Heart right ventricle (tissue), 16 donors: ENCODE data around the gene KMT2C. TPM values are rescaled to one million over a fixed set of nuclear protein-coding genes. Genes with fewer than 3 reads are reported as not detected.

Experiments
- ATAC-seq, 8 donors: fragments of 200-7000 bp; cut with Tn5 transposase; one replicate each; pipeline ENCODE4 v1.9.1; 2020; ENCODE audit warnings: mild to moderate bottlenecking in 8 of 8, moderate library complexity in 8 of 8, moderate number of reproducible peaks in 1 of 8
- DNase-seq, 2 donors: peaks; one replicate each; pipeline ENCODE4 v3.0.0-alpha.2; 2020
- H3K27ac ChIP-seq, 10 donors: fragments of 200-600 bp; sonication (generic) in 2 of 10; one replicate each; pipeline versions ENCODE4 v1.5.0 to v1.8.0; 2020 to 2022; ENCODE audit warnings: mild to moderate bottlenecking in 3 of 10
- H3K27me3 ChIP-seq, 7 donors: fragments of 200-600 bp; one replicate each; pipeline ENCODE4 v1.8.0; 2021 to 2022; ENCODE audit warnings: mild to moderate bottlenecking in 2 of 7
- H3K36me3 ChIP-seq, 9 donors: fragments of 200-600 bp; sonication (generic) in 1 of 9; one replicate each; pipeline versions ENCODE4 v1.5.0 to v1.8.0; 2020 to 2022; ENCODE audit warnings: mild to moderate bottlenecking in 2 of 9
- H3K4me1 ChIP-seq, 9 donors: fragments of 200-600 bp; sonication (generic) in 1 of 9; one replicate each; pipeline versions ENCODE4 v1.5.0 to v1.8.0; 2020 to 2022; ENCODE audit warnings: mild to moderate bottlenecking in 4 of 9
- H3K4me3 ChIP-seq, 10 donors: fragments of 200-600 bp; sonication (generic) in 2 of 10; one replicate each; pipeline versions ENCODE4 v1.5.0 to v1.8.0; 2020 to 2022; ENCODE audit warnings: mild to moderate bottlenecking in 7 of 10, moderate library complexity in 2 of 10
- H3K9me3 ChIP-seq, 11 donors: fragments of 200-600 bp in 10 of 11; sonication (generic) in 2 of 11; one replicate each; pipeline versions ENCODE4 v1.5.0 to v1.8.0; 2013 to 2022; ENCODE audit warnings: mild to moderate bottlenecking in 2 of 11, control low read depth in 1 of 11, moderate library complexity in 1 of 11
- WGBS, 2 donors: extraction: QIAGEN DNeasy Blood & Tissue Kit; methylation state at CpG; one replicate each; pipeline ENCODE4 v1.1.7; 2013; ENCODE audit warnings: inconsistent platforms in 1 of 2; 5-methylcytosine and 5-hydroxymethylcytosine counted together
- intact Hi-C, 10 donors: fragments of 100-400 bp; cut with DNase I; formaldehyde crosslinking; loops; one replicate each; pipeline versions ENCODE4 v1.11.1 to v1.14.2; 2022
- polyA plus RNA-seq, 2 donors: library from polyadenylated mRNA; stranded (reverse); fragments of 200-250 nt; gene quantifications; one replicate each; pipeline ENCODE4 v1.2.3, GENCODE V29; 2013
- total RNA-seq, 10 donors: library from RNA; stranded (reverse); fragmentation: NEBNext Ultra II Directional in 3 of 10; extraction: Animal tissue kit (Norgen Biotek cat#: 25700) in 3 of 10; gene quantifications; one replicate each; pipeline versions ENCODE4 v1.2.1 to v1.2.4, GENCODE V29; 2021 to 2023
- TF ChIP-seq, protein P1 (sequence below), 9 donors: fragments of 200-600 bp; sonication (generic) in 2 of 9; IDR thresholded peaks; one replicate each; pipeline versions ENCODE4 v1.5.0 to v1.8.0; 2021 to 2022; ENCODE audit warnings: antibody characterized with exemption in 9 of 9, mild to moderate bottlenecking in 5 of 9, moderate library complexity in 1 of 9
- donor health status: Arrhythmogenic right ventricular cardiomyopathy.
- donor health status: ischemic (EF 13 %, LVEDD 7.1; RV severe dilation, severe dysfunction).
- donor health status: healthy with polysubstance abuse.
- donor health status: DM: no; HTN: yes; CAD: no.
- donor health status: DM: no; HTN: no; CAD: no.
- donor health status: ischemic (EF 25% LVEDD 6.9; RV normal size, moderate dysfunction).
- donor health status: ischemic (EF 25% LVEDD 5.7; RV mildly dilated, moderate dysfunction).
- donor health status: healthy.
- donor health status: DM: yes; HTN: yes; CAD: no.
- donor health status: Ischemic cardiomyopathy.
- donor health status: ischemic (EF 35%, LVEDD 5.7; RV mildly dilated, moderate dysfunction).
- donor health status: nonischemic (EF 11% LVEDD 7.7; RV severe dilation, severe dysfunction).
- donor health status: DM: yes; HTN: yes; CAD: no.
- donor health status: PGD.
- donor health status: ischemic (EF 29% LVEDD 5.4; RV normal size, mild dysfunction).
- donor health status: nonischemic (EF 23%, LVEDD 6.1; RV moderate dilation, normal function).

The KMT2C gene
- total and polyA plus RNA-seq, 12 donors: 5.5 to 54.3 (median 46.3) TPM

DNA sequence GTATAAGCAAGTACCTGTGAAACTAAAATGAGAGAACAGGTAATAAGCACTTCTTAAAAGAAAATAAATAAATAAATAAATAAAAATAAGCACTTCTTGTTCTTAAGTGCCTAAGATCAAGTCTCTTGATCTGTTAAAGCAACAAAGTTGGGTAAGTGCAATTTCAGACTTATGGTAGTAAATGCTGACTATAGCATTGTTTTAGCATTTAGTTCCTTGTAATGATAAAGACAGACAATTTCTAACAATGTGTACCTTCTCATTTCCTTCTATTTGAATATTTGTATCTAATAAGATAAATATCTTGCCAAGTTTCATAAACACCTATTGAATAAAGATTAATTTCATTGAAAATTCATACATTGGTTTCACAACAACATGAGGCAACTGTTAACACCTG, 323.0 kb downstream of the KMT2C start:
- Histone ChIP-seq H3K4me1 (peaks cover 0 to 4% (median 0%) of the 10 kb centered on the region in 9 donors), H3K27ac (no peak overlapping the region), H3K4me3 (no peak overlapping the region), H3K27me3 (no peaks in the 10 kb centered on the region), H3K9me3 (no peaks in the 10 kb centered on the region), H3K36me3 (peaks cover 0 to 94% (median 27%) of the 10 kb centered on the region in 9 donors)
- TF ChIP-seq, protein P1, sequence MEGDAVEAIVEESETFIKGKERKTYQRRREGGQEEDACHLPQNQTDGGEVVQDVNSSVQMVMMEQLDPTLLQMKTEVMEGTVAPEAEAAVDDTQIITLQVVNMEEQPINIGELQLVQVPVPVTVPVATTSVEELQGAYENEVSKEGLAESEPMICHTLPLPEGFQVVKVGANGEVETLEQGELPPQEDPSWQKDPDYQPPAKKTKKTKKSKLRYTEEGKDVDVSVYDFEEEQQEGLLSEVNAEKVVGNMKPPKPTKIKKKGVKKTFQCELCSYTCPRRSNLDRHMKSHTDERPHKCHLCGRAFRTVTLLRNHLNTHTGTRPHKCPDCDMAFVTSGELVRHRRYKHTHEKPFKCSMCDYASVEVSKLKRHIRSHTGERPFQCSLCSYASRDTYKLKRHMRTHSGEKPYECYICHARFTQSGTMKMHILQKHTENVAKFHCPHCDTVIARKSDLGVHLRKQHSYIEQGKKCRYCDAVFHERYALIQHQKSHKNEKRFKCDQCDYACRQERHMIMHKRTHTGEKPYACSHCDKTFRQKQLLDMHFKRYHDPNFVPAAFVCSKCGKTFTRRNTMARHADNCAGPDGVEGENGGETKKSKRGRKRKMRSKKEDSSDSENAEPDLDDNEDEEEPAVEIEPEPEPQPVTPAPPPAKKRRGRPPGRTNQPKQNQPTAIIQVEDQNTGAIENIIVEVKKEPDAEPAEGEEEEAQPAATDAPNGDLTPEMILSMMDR (IDR thresholded peaks at IDR 0.05): no peak
- ATAC-seq (no peak), DNase-seq (no peak)
- intact Hi-C loops: no loop called here

GRCh38 chr7:152108359-152108758, 327.4 kb downstream of the KMT2C start:
- no peak for DNase-seq
- intact Hi-C loops: no loop called here

GRCh38 chr7:152107945-152108344, 327.9 kb downstream of the KMT2C start:
- H3K9me3 ChIP-seq: no peaks in the 10 kb centered on the region
- DNase-seq (no peak), ATAC-seq (peak in 5 of 8 donors; percentile 9 to 58 (median 32))
- intact Hi-C loops: no loop called here
- peaks cover 0 to 93% (median 9%) of the 10 kb centered on the region in 9 donors for H3K36me3 ChIP-seq
- 94 to 97% methylated on average over 17 of the region's 17 CpGs for WGBS, 2 donors
- TF ChIP-seq, protein P1 (IDR thresholded peaks at IDR 0.05): no peak
- no peak overlapping the region for H3K27ac ChIP-seq
- no peaks in the 10 kb centered on the region for H3K27me3 ChIP-seq
- peaks cover 0 to 4% (median 0%) of the 10 kb centered on the region in 9 donors for H3K4me1 ChIP-seq
- H3K4me3 ChIP-seq: no peak overlapping the region

More at GRCh38 chr7:152108359-152108758, 327.4 kb downstream of the KMT2C start:
- H3K4me3 ChIP-seq: no peak overlapping the region
- H3K36me3 ChIP-seq: peaks cover 0 to 93% (median 12%) of the 10 kb centered on the region in 9 donors
- 64 to 65% methylated on average over 7 of the region's 7 CpGs for WGBS, 2 donors
- no peak overlapping the region for H3K27ac ChIP-seq
- peaks cover 0 to 4% (median 0%) of the 10 kb centered on the region in 9 donors for H3K4me1 ChIP-seq
- TF ChIP-seq, protein P1 (IDR thresholded peaks at IDR 0.05): peak in 3 of 9 donors; percentile 23 to 25 (median 25)
- ATAC-seq: peak; percentile 63 to 93 (median 84)
- no peaks in the 10 kb centered on the region for H3K9me3 ChIP-seq
- H3K27me3 ChIP-seq: no peaks in the 10 kb centered on the region

- TF ChIP-seq, protein P1 (IDR thresholded peaks at IDR 0.05): no peak
- DNase-seq: no peak
- peaks cover 0 to 99% (median 9%) of the 10 kb centered on the region in 9 donors for H3K36me3 ChIP-seq
- H3K27me3 ChIP-seq: no peaks in the 10 kb centered on the region
- H3K4me1 ChIP-seq: peaks cover 0 to 4% (median 0%) of the 10 kb centered on the region in 9 donors
- H3K9me3 ChIP-seq: no peaks in the 10 kb centered on the region
- intact Hi-C loops: no loop called here
- H3K4me3 ChIP-seq: no peak overlapping the region
- WGBS, 2 donors: 73 to 75% methylated on average over 4 of the region's 4 CpGs
- ATAC-seq: no peak
- no peak overlapping the region for H3K27ac ChIP-seq
Observed at GRCh38 chr7:152106990-152107389, 328.8 kb downstream of the KMT2C start.
